ENCODE measurements around the gene NYAP2. TPM values are rescaled to one million over a fixed set of nuclear protein-coding genes. Genes with fewer than 3 reads are reported as not detected.

The NYAP2 gene
- total RNA-seq, 2 donors from 2014 or later = 0.12 TPM; not detected in 1

GRCh38 chr2:225411452-225411851 is 11.9 kb downstream of the NYAP2 start:
- no peak overlapping the region for H3K27ac Mint-ChIP-seq
- ATAC-seq = no peak
- H3K27me3 Mint-ChIP-seq = peaks cover 25% of the 10 kb centered on the region
- no peak for DNase-seq
- H3K9me3 ChIP-seq (ENCODE audit: control insufficient read depth, low read length, poor library complexity, severe bottlenecking) = no peaks in the 10 kb centered on the region
- no peak overlapping the region for H3K4me3 Mint-ChIP-seq
- no peaks in the 10 kb centered on the region for H3K4me1 Mint-ChIP-seq
- no peaks in the 10 kb centered on the region for H3K36me3 Mint-ChIP-seq (ENCODE audit: low read depth)

- ATAC-seq = no peak
- no peak overlapping the region for H3K27ac Mint-ChIP-seq
- no peak for DNase-seq
- no peaks in the 10 kb centered on the region for H3K4me1 Mint-ChIP-seq
- H3K36me3 Mint-ChIP-seq (ENCODE audit: low read depth) = peaks cover 2% of the 10 kb centered on the region
- H3K9me3 ChIP-seq (ENCODE audit: control insufficient read depth, low read length, poor library complexity, severe bottlenecking) = no peaks in the 10 kb centered on the region
- H3K27me3 Mint-ChIP-seq = peaks cover 35% of the 10 kb centered on the region
- H3K4me3 Mint-ChIP-seq = no peak overlapping the region
Measured at GRCh38 chr2:225413786-225414185, 14.3 kb downstream of the NYAP2 start.

GRCh38 chr2:225414902-225415301 is 15.4 kb downstream of the NYAP2 start:
- no peak overlapping the region for H3K4me3 Mint-ChIP-seq
- H3K9me3 ChIP-seq (ENCODE audit: control insufficient read depth, low read length, poor library complexity, severe bottlenecking) = no peaks in the 10 kb centered on the region
- ATAC-seq = no peak
- H3K27me3 Mint-ChIP-seq = peaks cover 42% of the 10 kb centered on the region
- DNase-seq = no peak
- H3K27ac Mint-ChIP-seq = no peak overlapping the region
- H3K36me3 Mint-ChIP-seq (ENCODE audit: low read depth) = peaks cover 2% of the 10 kb centered on the region
- H3K4me1 Mint-ChIP-seq = no peaks in the 10 kb centered on the region

- Mint-ChIP-seq H3K27me3 (peaks cover 42% of the 10 kb centered on the region), H3K27ac (no peak overlapping the region), H3K4me1 (no peaks in the 10 kb centered on the region), H3K36me3 (ENCODE audit: low read depth) (peaks cover 2% of the 10 kb centered on the region), H3K4me3 (no peak overlapping the region)
- no peaks in the 10 kb centered on the region for H3K9me3 ChIP-seq (ENCODE audit: control insufficient read depth, low read length, poor library complexity, severe bottlenecking)
- ATAC-seq (no peak), DNase-seq (no peak)
Measured at GRCh38 chr2:225415341-225415740, 15.8 kb downstream of the NYAP2 start.

GRCh38 chr2:225415792-225416191 is 16.3 kb downstream of the NYAP2 start:
- no peaks in the 10 kb centered on the region for H3K4me1 Mint-ChIP-seq
- H3K27ac Mint-ChIP-seq = no peak overlapping the region
- H3K4me3 Mint-ChIP-seq = no peak overlapping the region

GRCh38 chr2:225416616-225417367 is 17.3 kb downstream of the NYAP2 start:
- H3K4me1 Mint-ChIP-seq = no peaks in the 10 kb centered on the region
- H3K36me3 Mint-ChIP-seq (ENCODE audit: low read depth) = peaks cover 2% of the 10 kb centered on the region
- ATAC-seq = no peak
- no peaks in the 10 kb centered on the region for H3K9me3 ChIP-seq (ENCODE audit: control insufficient read depth, low read length, poor library complexity, severe bottlenecking)
- H3K27me3 Mint-ChIP-seq = peaks cover 30% of the 10 kb centered on the region
- DNase-seq = no peak
- H3K4me3 Mint-ChIP-seq = no peak overlapping the region
- H3K27ac Mint-ChIP-seq = no peak overlapping the region

More at GRCh38 chr2:225415792-225416191, 16.3 kb downstream of the NYAP2 start:
- no peaks in the 10 kb centered on the region for H3K9me3 ChIP-seq (ENCODE audit: control insufficient read depth, low read length, poor library complexity, severe bottlenecking)
- ATAC-seq (no peak), DNase-seq (no peak)
- H3K27me3 Mint-ChIP-seq = peaks cover 39% of the 10 kb centered on the region
- H3K36me3 Mint-ChIP-seq (ENCODE audit: low read depth) = peaks cover 2% of the 10 kb centered on the region

- H3K27ac Mint-ChIP-seq = no peak overlapping the region
- no peaks in the 10 kb centered on the region for H3K4me1 Mint-ChIP-seq
- DNase-seq (no peak), ATAC-seq (no peak)
- H3K4me3 Mint-ChIP-seq = no peak overlapping the region
- H3K9me3 ChIP-seq (ENCODE audit: control insufficient read depth, low read length, poor library complexity, severe bottlenecking) = no peaks in the 10 kb centered on the region
- H3K36me3 Mint-ChIP-seq (ENCODE audit: low read depth) = peaks cover 2% of the 10 kb centered on the region
- H3K27me3 Mint-ChIP-seq = peaks cover 29% of the 10 kb centered on the region
Measured at GRCh38 chr2:225419033-225419432, 19.5 kb downstream of the NYAP2 start.

- H3K36me3 Mint-ChIP-seq (ENCODE audit: low read depth) = peaks cover 2% of the 10 kb centered on the region
- no peaks in the 10 kb centered on the region for H3K9me3 ChIP-seq (ENCODE audit: control insufficient read depth, low read length, poor library complexity, severe bottlenecking)
- DNase-seq = no peak
- H3K4me3 Mint-ChIP-seq = no peak overlapping the region
- H3K27me3 Mint-ChIP-seq = peaks cover 33% of the 10 kb centered on the region
- ATAC-seq = no peak
- no peak overlapping the region for H3K27ac Mint-ChIP-seq
- H3K4me1 Mint-ChIP-seq = no peaks in the 10 kb centered on the region
Measured at GRCh38 chr2:225422145-225422544, 22.6 kb downstream of the NYAP2 start.

GRCh38 chr2:225425284-225425683 is 25.8 kb downstream of the NYAP2 start:
- ATAC-seq (no peak), DNase-seq (no peak)
- H3K9me3 ChIP-seq (ENCODE audit: control insufficient read depth, low read length, poor library complexity, severe bottlenecking) = no peaks in the 10 kb centered on the region
- no peak overlapping the region for H3K4me3 Mint-ChIP-seq
- H3K27ac Mint-ChIP-seq = no peak overlapping the region
- no peaks in the 10 kb centered on the region for H3K4me1 Mint-ChIP-seq
- H3K27me3 Mint-ChIP-seq = peaks cover 22% of the 10 kb centered on the region
- no peaks in the 10 kb centered on the region for H3K36me3 Mint-ChIP-seq (ENCODE audit: low read depth)

GRCh38 chr2:225428360-225428759 is 28.9 kb downstream of the NYAP2 start:
- Mint-ChIP-seq H3K27ac (no peak overlapping the region), H3K4me1 (no peaks in the 10 kb centered on the region), H3K27me3 (peaks cover 13% of the 10 kb centered on the region)

GRCh38 chr2:225429717-225430116 is 30.2 kb downstream of the NYAP2 start:
- ATAC-seq = no peak
- H3K27ac Mint-ChIP-seq = no peak overlapping the region
- H3K4me1 Mint-ChIP-seq = no peaks in the 10 kb centered on the region
- DNase-seq = no peak
- no peaks in the 10 kb centered on the region for H3K36me3 Mint-ChIP-seq (ENCODE audit: low read depth)
- H3K9me3 ChIP-seq (ENCODE audit: control insufficient read depth, low read length, poor library complexity, severe bottlenecking) = no peaks in the 10 kb centered on the region
- no peak overlapping the region for H3K4me3 Mint-ChIP-seq
- peaks cover 13% of the 10 kb centered on the region for H3K27me3 Mint-ChIP-seq

More at GRCh38 chr2:225428360-225428759, 28.9 kb downstream of the NYAP2 start:
- Mint-ChIP-seq H3K4me3 (no peak overlapping the region), H3K36me3 (ENCODE audit: low read depth) (no peaks in the 10 kb centered on the region)
- DNase-seq = no peak
- H3K9me3 ChIP-seq (ENCODE audit: control insufficient read depth, low read length, poor library complexity, severe bottlenecking) = no peaks in the 10 kb centered on the region
- ATAC-seq = no peak

- no peaks in the 10 kb centered on the region for H3K9me3 ChIP-seq (ENCODE audit: control insufficient read depth, low read length, poor library complexity, severe bottlenecking)
- DNase-seq (no peak), ATAC-seq (no peak)
- Mint-ChIP-seq H3K4me1 (no peaks in the 10 kb centered on the region), H3K4me3 (no peak overlapping the region), H3K27me3 (peaks cover 10% of the 10 kb centered on the region), H3K27ac (no peak overlapping the region), H3K36me3 (ENCODE audit: low read depth) (no peaks in the 10 kb centered on the region)
Measured at GRCh38 chr2:225431105-225431863, 31.8 kb downstream of the NYAP2 start.

GRCh38 chr2:225434014-225434413 is 34.5 kb downstream of the NYAP2 start:
- H3K27me3 Mint-ChIP-seq = peaks cover 9% of the 10 kb centered on the region
- no peak overlapping the region for H3K27ac Mint-ChIP-seq
- H3K4me3 Mint-ChIP-seq = no peak overlapping the region
- DNase-seq = no peak
- no peak for ATAC-seq
- peaks cover 3% of the 10 kb centered on the region for H3K36me3 Mint-ChIP-seq (ENCODE audit: low read depth)
- H3K9me3 ChIP-seq (ENCODE audit: control insufficient read depth, low read length, poor library complexity, severe bottlenecking) = no peaks in the 10 kb centered on the region
- H3K4me1 Mint-ChIP-seq = no peaks in the 10 kb centered on the region
